K562 (cell line): ENCODE data around the gene CLDN15. TPM values are rescaled to one million over a fixed set of nuclear protein-coding genes. Genes with fewer than 3 reads are reported as not detected.
A peak's percentile ranks its signal among the peaks of the same experiment; 100 is the strongest.

ENCODE experiments used
- ARHGAP35 ChIP-seq: fragments of 450-650 bp; IDR thresholded peaks from 2 replicates; pipeline ENCODE4 v1.6.1; 2018; ENCODE audit not compliant: partially characterized antibody
- EGR1 ChIP-seq: fragments of 450-650 bp; conservative IDR thresholded peaks from 2 replicates; pipeline ENCODE4 v1.6.1; 2017; ENCODE audit warnings: mild to moderate bottlenecking
- KDM4B ChIP-seq, 2 experiments: fragments of 450-650 bp in 1 of 2; sonication (generic) in 1 of 2; IDR thresholded peaks; 2 replicates each; pipeline ENCODE4 v1.6.1; 2016 to 2017; ENCODE audit warnings: borderline replicate concordance in 2 of 2, antibody characterized with exemption in 1 of 2, low read depth in 1 of 2, mild to moderate bottlenecking in 1 of 2
- MAFF ChIP-seq: IDR thresholded peaks from 2 replicates; pipeline ENCODE4 v1.6.1; 2012; ENCODE audit warnings: low read length, improper control_type of control experiment
- NUFIP1 ChIP-seq: fragments of 450-650 bp; IDR thresholded peaks from 2 replicates; pipeline ENCODE4 v1.6.1; 2018; ENCODE audit not compliant: partially characterized antibody
- PHB ChIP-seq: fragments of 250-450 bp; sonication (Bioruptor Pico); IDR thresholded peaks from 2 replicates; pipeline ENCODE4 v1.5.0; 2021
- POLR2B ChIP-seq: fragments of 450-650 bp; IDR thresholded peaks from 2 replicates; pipeline ENCODE4 v1.6.1; 2018; ENCODE audit warnings: low read depth; ENCODE audit not compliant: partially characterized antibody
- RB1 ChIP-seq: fragments of 450-650 bp; IDR thresholded peaks from 2 replicates; pipeline ENCODE4 v1.6.1; 2017; ENCODE audit warnings: low read depth, mild to moderate bottlenecking
- SMARCC2 ChIP-seq: fragments of 450-650 bp; IDR thresholded peaks from 2 replicates; pipeline ENCODE4 v1.6.1; 2017; ENCODE audit warnings: antibody characterized with exemption, moderate library complexity, mild to moderate bottlenecking, low read depth
- SREBF2 ChIP-seq: sonication (generic); formaldehyde crosslinking; IDR thresholded peaks from 2 replicates; pipeline ENCODE4 v1.4.0; 2020; ENCODE audit warnings: mild to moderate bottlenecking, missing genetic modification reagents
- SRSF7 ChIP-seq: fragments of 200-400 bp; formaldehyde crosslinking; optimal IDR thresholded peaks from 2 replicates; pipeline ENCODE3; 2017; ENCODE audit warnings: mild to moderate bottlenecking, low read depth, low read length
- STAT5B ChIP-seq: fragments of 250-450 bp; sonication (Bioruptor Pico); IDR thresholded peaks from 2 replicates; pipeline ENCODE4 v1.8.0; 2021; ENCODE audit warnings: mild to moderate bottlenecking, inconsistent platforms
- ZNF121 ChIP-seq: sonication (generic); formaldehyde crosslinking; conservative IDR thresholded peaks from 2 replicates; pipeline ENCODE4 v1.8.0; 2022; ENCODE audit warnings: missing genetic modification reagents
- ZNF354B ChIP-seq: fragments of 250-450 bp; sonication (Bioruptor Pico); IDR thresholded peaks from 2 replicates; pipeline ENCODE4 v1.4.0; 2020
- ZNF780A ChIP-seq: fragments of 250-450 bp; sonication (Bioruptor Pico); IDR thresholded peaks from 2 replicates; pipeline ENCODE4 v1.5.0; 2021; ENCODE audit warnings: mild to moderate bottlenecking
- polyA plus RNA-seq, 8 experiments: library from polyadenylated mRNA; depleted of rRNA in 4 of 8; stranded (reverse) in 5 of 8; unstranded in 3 of 8; fragments of >200 nt; fragmentation: Nextera tagmentation in 2 of 8; fragmentation: Illumina TruSeq in 1 of 8; extraction: Ambion mirVana in 2 of 8; extraction: Trizol in 1 of 8; gene quantifications; 2 replicates each; pipeline versions ENCODE4 v1.2.1 to v1.2.3, GENCODE V29; 2011 to 2014; ENCODE audit warnings: inconsistent platforms in 1 of 8, missing spikeins in 1 of 8
- total RNA-seq, 7 experiments: library from RNA; depleted of rRNA in 6 of 7; stranded (reverse); fragments of >200 nt in 6 of 7; fragmentation: Illumina TruSeq in 2 of 7; extraction: Trizol in 2 of 7; gene quantifications; 2 replicates each; pipeline versions ENCODE4 v1.2.1 to v1.2.3, GENCODE V29; 2011 to 2021; ENCODE audit warnings: low replicate concordance in 1 of 7
- TF ChIP-seq, protein P1 (sequence below): fragments of 250-450 bp; sonication (Bioruptor Pico); IDR thresholded peaks from 2 replicates; pipeline ENCODE4 v1.8.0; 2021; ENCODE audit warnings: moderate library complexity, mild to moderate bottlenecking, inconsistent platforms
- TF ChIP-seq, protein P2 (sequence below), 2 experiments: fragments of 450-650 bp; IDR thresholded peaks; 2 replicates each; pipeline ENCODE4 v1.6.1; 2016; ENCODE audit warnings: mild to moderate bottlenecking in 2 of 2, borderline replicate concordance in 1 of 2, low read depth in 1 of 2, moderate library complexity in 1 of 2
- TF ChIP-seq, protein P3 (sequence below): fragments of 450-650 bp; formaldehyde crosslinking; IDR thresholded peaks from 2 replicates; pipeline ENCODE4 v1.4.0; 2020; ENCODE audit warnings: mild to moderate bottlenecking, moderate library complexity

CLDN15 gene
- total and polyA plus RNA-seq, 9 of the 15 experiments (the other 6 are each of a cell fraction or from before 2014, with no cell fraction given), result 0.32 to 14.5 (median 7.4) TPM

DNA sequence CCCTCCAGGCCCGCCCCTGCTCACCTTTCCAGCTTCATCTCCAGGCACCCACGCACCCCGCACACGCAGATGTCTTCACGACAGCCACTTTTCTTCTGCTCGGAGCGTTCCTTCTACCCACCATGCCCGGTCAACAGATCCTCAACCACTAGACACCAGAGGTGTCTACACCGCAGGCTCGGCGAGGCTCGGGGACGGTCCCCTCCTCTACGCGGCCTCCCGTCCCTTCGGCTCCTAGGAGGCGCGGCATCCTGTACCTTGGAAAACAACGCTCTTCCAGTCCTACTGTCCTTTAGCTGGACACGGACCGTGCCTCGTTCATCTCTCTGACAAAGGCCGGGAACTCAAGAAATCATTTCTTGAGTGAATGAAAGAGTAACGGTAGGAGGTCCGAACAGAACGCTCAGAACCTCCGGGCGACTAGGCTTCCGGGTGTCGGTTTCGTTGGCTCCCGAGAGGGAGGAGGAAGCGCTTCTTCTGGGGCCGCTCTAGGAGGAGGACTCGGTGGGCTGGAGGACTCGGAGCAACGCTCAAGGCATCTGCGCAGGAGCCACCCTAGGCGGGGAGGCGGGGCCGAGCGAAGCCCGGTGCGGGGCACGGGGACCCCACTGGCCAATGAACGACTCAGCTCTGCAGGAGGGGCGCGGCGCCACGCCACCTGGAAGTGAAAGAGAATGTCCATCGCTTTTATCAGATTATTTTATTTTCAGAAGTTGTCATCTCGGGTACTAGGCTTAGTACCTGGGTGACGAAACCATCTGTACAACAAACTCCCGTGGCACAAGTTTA, 14.5 kb upstream of the CLDN15 start (continued):
- TF ChIP-seq ARHGAP35 (no peak), POLR2B (peak; percentile 75), PHB (no peak), RB1 (peak; percentile 24; the same call in 1 of the 2 replicates), SRSF7 (no peak), MAFF (no peak), ZNF780A (no peak), EGR1 (peak; percentile 69), SREBF2 (CRISPR knock-in tag) (no peak), NUFIP1 (peak; percentile 0), SMARCC2 (peak; percentile 70; the same call in 1 of the 2 replicates), ZNF121 (CRISPR knock-in tag) (no peak), KDM4B (IDR thresholded peaks at IDR 0.05; ENCODE audit: borderline replicate concordance in 2 of 2, low read depth in 1 of 2) (peak in 1 of 2 experiments; percentile 65; a peak in 1 of 4 replicates), ZNF354B (CRISPR knock-in tag) (no peak), STAT5B (CRISPR knock-in tag) (no peak)
- TF ChIP-seq, protein P1, sequence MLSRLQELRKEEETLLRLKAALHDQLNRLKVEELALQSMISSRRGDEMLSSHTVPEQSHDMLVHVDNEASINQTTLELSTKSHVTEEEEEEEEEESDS (CRISPR knock-in tag), result no peak
- TF ChIP-seq, protein P2, sequence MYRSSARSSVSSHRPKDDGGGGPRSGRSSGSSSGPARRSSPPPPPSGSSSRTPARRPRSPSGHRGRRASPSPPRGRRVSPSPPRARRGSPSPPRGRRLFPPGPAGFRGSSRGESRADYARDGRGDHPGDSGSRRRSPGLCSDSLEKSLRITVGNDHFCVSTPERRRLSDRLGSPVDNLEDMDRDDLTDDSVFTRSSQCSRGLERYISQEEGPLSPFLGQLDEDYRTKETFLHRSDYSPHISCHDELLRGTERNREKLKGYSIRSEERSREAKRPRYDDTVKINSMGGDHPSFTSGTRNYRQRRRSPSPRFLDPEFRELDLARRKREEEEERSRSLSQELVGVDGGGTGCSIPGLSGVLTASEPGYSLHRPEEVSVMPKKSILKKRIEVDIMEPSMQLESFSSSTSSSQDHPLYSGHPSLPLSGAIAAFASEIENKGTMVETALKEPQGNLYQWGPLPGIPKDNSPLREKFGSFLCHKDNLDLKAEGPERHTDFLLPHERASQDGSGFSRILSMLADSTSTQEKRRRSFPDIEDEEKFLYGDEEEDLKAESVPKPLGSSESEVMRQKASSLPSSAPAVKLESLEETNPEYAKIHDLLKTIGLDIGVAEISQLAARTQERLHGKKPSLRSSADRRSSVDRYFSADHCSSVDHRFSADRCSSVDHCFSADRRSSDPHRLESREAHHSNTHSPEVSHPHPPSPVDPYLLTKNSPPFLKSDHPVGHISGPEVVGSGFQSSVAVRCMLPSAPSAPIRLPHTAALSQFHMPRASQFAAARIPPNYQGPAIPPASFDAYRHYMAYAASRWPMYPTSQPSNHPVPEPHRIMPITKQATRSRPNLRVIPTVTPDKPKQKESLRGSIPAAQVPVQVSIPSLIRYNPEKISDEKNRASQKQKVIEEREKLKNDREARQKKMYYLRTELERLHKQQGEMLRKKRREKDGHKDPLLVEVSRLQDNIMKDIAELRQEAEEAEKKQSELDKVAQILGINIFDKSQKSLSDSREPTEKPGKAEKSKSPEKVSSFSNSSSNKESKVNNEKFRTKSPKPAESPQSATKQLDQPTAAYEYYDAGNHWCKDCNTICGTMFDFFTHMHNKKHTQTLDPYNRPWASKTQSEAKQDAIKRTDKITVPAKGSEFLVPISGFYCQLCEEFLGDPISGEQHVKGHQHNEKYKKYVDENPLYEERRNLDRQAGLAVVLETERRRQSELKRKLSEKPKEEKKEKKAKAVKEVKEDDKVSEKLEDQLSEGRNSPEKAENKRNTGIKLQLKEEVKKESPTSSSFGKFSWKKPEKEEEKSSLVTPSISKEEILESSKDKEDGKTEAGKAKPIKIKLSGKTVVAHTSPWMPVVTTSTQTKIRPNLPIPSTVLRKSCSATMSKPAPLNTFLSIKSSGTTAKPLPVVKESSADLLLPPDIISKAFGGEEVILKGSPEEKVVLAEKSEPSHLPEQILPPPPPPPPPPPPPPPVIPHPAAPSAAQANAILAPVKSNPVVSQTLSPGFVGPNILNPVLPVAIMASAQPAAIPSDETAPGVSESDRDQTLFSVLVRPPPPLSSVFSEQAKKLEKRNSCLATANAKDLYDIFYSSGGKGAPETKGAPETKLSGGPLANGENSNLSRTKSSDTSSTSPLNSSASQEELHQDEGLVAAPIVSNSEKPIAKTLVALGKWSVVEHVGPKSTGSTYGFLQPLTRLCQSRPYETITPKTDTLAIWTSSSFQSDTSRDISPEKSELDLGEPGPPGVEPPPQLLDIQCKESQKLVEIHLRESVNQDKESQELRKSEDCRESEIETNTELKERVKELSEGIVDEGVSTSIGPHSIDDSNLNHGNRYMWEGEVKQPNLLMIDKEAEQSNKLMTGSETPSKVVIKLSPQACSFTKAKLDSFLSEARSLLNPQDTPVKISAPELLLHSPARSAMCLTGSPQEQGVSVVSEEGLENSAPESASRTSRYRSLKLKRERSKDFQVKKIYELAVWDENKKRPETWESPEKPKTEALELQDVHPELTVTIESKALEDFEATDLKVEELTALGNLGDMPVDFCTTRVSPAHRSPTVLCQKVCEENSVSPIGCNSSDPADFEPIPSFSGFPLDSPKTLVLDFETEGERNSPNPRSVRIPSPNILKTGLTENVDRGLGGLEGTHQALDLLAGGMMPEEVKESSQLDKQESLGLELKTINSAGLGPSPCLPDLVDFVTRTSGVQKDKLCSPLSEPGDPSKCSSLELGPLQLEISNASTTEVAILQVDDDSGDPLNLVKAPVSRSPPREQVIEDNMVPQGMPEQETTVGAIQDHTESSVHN (IDR thresholded peaks at IDR 0.05; ENCODE audit: borderline replicate concordance in 1 of 2, low read depth in 1 of 2), result peak in 1 of 2 experiments; percentile 56; a peak in 1 of 4 replicates
- TF ChIP-seq, protein P3, sequence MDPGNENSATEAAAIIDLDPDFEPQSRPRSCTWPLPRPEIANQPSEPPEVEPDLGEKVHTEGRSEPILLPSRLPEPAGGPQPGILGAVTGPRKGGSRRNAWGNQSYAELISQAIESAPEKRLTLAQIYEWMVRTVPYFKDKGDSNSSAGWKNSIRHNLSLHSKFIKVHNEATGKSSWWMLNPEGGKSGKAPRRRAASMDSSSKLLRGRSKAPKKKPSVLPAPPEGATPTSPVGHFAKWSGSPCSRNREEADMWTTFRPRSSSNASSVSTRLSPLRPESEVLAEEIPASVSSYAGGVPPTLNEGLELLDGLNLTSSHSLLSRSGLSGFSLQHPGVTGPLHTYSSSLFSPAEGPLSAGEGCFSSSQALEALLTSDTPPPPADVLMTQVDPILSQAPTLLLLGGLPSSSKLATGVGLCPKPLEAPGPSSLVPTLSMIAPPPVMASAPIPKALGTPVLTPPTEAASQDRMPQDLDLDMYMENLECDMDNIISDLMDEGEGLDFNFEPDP, result no peak
